ENCODE data around the gene MDGA2.

The MDGA2 gene

DNA sequence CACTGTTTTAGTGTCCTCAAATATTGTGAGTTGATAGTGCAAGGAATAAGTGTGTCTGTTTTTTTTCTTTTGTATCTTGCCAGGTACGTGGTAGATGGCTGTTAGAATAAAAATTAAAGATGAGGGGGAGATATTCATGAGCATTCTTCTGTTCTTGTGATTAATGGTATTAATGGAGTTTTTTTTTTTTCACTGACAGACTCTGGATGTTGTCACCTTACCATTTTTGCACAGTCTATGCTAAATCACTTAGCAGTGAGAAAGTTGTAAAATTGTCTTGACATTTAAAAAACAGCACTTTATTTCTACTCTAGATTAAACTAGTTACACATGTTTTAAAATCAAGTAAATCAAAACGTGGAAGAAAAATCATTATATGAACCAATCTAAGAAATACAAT is 204.3 kb downstream of the MDGA2 start:
- no peak for DNase-seq

DNA sequence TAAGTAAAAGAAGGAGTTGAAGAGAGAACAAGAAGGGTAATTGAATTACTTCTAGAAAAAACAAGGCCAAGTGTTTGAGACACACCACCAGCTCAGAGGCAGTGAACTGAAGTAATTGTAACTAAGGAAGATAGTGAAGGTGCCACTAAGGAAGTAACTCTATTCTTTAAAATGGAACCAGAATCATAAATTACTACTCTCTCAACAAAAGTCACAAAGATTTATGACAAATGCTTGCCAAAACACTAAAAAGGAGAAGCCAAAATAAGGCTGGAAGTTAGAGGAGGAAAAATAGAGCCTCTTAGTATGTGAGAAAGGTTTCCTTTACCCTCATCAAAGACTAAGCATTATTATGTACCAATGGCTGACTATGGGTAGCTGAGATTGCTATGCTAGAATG is 208.5 kb downstream of the MDGA2 start:
- no peak for DNase-seq

DNA sequence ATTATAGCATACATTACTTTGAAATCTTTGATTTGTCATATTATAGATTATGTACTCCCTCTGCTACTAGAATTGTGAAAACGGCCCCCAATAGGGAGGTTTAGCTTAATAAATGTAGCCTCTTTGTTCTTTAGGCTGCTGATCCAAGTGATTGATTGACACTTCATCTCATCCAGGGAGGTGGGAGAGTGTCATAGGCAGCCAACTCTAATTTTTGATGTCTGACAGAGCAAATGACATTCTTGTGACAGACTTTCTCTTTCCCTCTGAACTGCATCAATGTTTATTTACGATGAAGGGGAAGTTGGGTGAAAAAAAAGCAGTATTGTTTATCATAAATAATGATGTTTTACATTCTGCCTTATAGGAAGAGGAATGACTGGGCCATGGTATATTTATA is 221.4 kb downstream of the MDGA2 start:
- no peak for DNase-seq

DNA sequence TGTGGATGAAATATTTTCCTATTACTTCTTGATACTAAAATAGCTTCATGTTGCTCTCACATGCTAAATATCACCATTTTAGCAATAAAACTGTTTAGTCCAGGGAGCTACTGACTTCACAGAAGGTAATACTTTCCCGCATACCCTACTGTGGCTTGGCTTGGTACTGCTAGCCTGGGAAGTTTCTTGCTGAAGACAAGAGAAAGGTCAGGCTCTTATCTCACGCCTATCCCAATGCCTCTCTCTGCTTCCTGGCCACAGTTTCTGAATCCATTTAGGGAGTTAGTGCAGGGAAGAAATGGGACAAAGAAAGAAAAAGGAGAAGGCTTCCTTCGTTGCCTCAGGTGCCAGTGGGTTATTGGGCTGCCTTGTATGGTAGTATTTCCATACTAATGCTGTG is 228.3 kb downstream of the MDGA2 start:
- no peak for DNase-seq

DNA sequence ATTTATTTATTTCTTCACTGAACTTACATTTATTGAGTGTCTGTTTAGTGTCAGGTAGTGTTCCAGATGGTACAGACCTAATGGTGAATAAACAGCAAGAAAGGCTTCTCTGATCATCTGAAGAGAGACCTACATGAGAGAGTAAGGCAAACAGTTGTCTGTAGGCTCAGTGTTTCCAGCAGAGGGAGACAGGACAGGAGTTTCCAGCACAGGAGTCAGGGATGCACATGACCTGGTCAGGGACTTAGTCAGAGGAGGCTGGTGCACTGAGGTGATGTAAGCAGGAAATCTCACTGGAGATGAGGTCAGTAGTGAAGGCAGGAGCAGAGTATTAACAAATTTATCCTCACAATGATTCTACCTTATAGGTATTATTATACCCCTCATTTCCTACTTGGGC is 233.2 kb downstream of the MDGA2 start:
- no peak for DNase-seq

DNA sequence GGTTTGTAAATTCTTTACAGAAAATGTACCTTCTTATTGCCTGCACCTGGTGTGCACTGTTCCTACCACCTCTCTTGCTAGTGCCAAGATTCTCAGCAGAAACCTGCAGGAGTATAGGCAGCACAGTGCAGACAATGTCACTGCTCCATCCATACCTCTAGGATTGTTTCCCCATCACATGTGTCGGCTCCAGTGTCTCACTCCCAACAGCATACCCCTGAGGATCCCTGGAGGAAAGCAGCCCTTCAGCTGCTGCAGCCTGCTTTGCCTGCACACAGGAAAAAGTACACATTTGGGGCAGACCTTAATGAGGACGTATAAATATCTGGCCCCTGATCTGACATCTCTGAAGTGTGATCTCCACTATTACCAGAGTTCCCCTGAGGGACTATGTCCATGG is 235.5 kb downstream of the MDGA2 start:
- DNase-seq = no peak

DNA sequence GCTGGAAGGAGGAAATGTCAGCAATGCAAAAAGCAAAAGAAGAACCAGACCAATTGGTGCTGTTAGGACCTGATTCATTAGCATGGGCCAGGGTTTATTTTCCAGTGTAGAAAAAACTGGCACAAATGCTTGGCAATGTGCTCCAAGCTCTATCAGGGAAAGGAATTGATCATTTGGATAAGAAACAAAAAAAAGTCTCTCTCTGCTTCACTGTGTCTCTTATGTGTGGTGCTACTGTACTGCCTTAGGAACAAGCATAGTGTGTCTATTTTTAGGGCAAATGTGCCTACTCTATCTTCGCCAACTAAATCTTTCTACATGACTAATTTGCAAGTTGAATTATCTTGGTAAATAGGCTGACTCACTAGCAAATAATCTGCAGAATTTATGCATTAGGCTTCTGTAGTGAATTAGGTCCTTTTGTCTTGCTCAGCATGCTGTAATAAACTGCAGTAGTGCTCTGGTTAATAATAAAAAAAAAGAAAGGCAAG is 236.7 kb downstream of the MDGA2 start:
- DNase-seq = no peak

DNA sequence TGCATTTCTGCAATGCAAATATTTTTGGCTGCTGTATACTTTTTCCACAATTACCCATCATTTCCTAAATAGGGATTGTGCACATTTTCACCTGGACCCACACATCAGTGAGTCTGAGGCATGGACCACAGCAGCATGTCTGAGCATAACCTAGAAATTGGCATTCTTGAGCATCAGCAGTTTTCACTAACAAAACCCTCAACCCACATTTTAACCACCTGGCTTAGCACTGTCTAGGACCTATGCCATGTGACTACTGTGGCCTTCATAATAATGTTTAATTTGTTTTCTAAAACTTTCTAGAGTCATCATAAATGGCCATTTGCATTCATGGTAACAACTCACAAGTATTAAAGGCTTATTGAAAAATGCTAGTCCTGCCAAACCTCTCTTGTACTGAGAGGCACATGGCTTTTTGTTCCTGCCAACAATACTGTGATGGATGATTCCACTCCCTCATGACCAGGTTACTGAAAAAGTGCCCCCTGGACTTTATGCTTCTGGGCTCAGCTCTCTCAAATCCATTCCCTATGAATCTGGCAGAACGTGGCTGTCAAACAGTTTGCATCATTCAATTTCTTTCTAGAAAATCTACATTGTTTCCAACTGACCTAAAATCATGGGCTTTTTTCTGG is 240.0 kb downstream of the MDGA2 start:
- DNase-seq = no peak

DNA sequence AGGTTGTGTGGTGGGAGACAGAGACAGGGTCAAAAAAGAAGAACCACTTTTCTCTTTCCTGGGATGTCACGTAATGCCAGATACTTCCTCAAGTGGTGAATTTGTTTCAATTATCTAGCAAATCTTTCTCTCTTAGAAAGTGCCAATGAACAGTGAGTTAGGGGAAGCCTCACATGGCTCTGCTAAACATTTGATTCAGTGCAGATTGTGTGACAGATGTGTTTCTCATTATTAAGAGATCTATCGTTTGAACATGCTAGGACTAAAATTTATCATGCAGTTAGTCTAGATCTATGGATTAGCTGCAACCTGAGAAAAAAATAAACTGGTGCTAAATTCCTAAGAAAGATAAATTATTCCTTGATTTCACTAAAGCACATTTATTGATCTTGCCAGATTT is 247.8 kb downstream of the MDGA2 start:
- no peak for DNase-seq

DNA sequence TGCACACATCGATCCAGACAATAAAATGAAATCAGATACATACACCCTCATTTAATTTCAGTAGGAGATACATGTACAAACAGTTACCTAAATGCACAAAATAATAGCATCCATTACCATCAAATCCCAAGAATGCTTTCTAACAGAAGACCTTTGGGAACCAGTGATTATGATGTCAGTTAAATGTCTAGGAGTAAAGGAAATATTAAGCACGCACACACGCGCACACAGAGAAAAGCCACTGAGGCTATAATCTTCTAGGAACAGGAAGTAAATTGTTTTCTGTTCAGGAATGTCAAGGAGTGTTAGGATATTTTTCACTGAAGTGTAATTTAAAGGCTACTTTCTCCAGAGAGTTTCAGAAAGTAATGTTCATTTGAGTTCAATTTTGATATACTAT is 250.1 kb downstream of the MDGA2 start:
- no peak for DNase-seq

DNA sequence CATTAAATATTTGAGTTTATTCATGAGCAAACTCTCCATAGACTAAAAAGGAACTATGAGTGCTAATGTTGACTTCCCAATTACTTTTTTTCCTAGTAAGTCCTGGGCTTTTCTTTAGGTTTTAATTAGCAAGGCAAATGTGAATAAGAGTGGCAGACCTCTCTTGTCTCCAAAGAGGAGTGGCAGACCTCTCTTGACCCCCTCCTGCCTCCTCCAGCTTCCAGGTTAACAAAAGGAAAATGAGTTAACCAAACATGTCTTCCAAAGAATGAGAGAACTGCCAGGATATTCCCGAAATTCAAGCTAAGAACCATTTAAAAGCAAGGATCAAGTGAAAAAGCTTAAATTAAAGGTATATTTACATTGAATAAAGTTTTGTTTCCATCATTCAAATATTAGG is 253.2 kb downstream of the MDGA2 start:
- DNase-seq = no peak

DNA sequence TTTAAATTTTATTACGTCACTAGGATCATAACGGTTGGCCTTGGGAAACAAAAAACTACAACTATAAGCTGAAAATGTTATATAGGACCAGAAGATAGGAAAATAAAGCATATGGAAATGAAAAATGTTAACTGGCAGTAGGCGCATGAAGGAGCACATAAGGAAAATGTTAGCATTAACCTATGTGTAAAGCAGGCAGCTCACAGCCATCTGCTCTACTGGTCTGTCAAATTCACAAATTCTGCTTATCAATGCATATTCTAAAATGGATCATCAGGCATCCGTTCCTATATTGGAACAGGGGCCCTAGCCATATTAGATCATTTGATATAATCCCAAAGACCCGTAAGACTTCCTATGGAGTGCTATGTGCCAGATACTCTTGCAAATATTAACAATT is 263.9 kb downstream of the MDGA2 start:
- no peak for DNase-seq

DNA sequence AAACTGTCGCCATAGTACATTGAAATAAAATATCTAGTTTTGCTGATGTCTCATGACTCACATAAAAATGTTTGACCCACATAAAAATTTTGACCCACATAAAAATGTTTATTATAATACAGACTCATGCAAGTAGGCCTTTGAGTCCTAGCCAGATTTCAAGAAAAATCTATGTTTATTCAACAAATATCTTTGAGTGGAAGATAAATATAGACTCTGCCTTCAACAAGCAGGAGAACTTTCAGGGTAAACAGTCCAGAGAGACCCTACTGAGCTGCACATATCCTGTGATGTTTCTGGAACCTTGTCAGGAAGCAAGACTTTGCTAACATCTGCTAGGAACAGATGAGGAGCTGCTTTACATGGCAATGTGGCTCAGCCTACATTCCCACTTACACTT is 283.1 kb downstream of the MDGA2 start:
- no peak for DNase-seq

DNA sequence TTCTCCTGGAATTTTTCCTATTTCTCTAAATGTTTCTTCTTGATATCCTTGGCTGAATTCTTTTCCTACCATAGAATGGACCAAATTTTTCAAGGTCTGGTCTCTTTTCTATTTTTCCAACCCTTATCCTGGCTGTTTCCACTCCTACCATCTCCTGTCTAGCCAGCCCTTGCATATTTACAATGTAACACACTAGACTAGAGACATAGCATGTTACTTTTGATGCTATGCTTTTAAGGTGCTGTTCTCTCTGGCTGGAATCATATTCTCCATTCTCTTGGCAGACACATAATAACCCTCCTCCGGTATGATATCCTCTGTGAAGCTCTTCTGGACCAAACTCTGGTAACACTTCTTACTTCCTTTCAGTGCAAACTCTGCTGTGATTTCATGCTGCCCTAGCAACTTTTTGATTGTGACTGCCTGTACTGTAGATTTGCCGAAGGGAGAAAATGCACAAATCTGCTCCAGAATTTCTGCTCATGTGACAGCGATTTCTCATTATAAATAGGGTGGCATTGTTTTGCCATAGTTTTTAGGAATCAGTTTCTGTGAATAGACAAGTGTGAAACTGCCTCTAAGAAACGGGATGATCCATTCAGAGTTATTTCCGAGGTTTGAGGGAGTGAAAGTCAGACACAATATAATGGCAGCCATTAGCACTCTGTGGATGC is 284.4 kb downstream of the MDGA2 start:
- no peak for DNase-seq

DNA sequence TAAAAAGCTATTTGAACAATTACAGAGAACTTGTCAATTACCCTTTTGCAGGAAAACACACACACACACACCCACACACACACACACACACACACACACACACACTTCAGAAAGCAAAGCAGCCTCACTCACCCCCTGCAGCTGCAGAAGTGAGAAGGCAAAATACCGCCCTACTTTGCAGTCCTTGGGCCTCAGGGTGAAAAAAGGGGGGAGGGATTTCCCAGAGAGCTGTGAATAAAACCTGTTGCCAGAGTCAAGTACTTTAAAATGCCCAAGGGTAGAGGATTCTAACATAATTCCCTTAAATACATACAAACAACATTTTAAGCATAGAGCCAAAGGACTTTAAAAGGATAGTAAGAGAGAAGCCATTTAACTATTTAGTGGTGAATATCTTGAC is 285.9 kb downstream of the MDGA2 start:
- no peak for DNase-seq

DNA sequence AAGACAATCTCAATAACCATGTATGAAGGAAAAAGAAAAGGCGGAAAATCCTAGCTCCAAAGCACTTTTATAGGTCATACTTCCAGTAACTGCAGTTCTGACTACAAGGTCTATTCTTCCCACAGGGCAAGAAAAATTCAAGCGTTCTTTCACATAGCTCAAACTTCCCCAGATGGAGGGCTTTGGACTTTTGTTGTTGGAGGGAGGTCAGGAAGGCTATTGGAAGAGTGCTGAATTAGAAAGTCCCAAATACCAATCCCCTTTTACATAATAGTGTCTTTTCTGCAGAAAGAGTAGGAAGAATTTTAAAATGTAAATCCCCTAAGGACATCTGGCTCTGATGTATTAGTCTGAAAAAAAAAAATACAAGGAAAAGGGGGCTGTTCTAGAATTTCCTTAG is 309.4 kb downstream of the MDGA2 start:
- no peak for DNase-seq

DNA sequence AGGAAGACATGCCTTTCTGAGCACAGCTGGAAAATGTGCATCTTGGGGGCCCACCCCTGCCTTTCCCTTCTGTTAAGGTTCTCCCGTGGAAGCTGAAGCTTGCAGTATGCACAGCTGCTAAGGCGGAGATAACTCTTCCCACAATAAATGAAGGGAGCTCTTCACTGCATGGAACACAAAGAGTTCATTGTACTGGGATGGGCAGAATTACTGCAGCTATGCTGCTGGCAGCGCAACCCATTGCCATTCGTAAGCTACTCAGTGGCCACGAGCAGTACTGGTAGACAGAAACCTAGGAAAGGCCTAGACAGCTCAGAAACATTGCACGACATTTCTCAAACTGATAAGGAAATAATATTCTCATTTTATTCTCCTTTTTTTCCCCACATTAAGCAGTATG is 310.2 kb downstream of the MDGA2 start:
- DNase-seq = no peak

DNA sequence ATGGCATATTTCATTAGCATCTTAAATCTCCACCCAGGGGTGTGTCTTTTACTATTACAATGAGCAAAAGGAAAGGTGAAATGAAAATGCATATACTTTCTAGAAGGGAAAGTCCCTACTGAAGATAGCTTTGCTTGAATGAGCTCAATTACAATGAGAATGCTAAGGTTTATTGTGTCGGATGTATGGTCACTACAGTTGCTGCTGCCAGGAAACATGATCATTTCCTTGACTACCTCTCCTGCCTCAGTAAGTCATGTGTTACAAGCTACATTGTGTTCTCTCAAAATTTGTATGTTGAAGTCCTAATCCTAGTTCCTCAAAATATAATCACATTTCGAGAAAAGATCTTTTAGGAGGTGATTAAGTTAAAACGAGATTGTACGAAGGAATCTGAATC is 322.2 kb downstream of the MDGA2 start:
- DNase-seq = no peak

DNA sequence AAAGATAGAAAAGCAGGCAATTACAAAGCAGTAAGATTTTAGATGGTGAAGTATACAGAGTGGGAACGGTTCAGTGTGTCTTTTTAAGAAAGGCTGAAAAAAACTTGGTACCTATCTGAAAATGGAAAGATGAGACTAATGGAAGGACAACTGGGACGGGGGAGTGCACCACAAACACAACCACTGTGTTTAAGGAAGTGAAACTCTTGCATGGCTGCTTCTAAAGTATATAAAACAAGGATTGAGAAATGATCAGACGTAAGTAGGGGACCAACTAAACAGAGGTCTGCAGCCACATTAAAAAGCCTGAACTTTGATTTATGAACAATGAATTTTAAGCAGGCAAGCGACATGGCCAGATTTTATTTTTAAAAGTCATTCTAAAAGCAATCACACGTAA is 328.6 kb downstream of the MDGA2 start:
- no peak for DNase-seq

DNA sequence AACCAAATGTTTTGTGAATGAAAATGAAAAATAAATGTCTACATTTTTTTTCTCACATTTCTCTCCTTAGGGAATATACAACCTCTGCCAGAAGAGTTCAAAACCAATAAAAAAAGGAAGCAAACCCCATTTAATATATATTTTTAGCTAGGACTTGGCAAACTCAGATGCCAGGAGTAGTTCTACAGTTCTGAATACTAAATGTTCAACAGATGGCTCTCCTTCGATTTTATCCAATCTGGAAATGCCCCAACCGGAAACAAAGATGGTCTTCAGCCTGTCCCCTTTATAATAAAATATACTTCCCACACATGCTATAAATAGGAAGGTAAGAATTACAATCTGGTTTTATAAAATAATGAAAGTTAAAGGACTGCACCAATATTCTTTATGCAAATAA is 330.4 kb downstream of the MDGA2 start:
- DNase-seq = no peak

DNA sequence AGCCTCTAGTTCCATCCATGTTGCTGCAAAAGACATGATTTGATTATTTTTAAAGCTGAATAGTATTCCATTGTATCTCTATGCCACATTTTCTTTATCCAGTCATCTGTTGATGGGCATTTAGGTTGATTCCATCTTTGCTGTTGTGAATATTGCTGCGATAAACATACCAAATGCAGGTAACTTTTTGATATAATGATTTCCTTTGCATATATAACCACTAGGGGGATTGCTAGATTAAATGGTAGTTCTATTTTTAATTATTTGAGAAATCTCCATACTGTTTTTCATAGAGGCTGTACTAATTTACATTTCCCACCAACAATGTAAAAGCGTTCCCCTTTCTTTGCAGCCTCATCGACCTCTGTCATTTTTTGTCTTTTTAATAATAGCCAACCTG is 342.5 kb downstream of the MDGA2 start:
- DNase-seq = no peak

DNA sequence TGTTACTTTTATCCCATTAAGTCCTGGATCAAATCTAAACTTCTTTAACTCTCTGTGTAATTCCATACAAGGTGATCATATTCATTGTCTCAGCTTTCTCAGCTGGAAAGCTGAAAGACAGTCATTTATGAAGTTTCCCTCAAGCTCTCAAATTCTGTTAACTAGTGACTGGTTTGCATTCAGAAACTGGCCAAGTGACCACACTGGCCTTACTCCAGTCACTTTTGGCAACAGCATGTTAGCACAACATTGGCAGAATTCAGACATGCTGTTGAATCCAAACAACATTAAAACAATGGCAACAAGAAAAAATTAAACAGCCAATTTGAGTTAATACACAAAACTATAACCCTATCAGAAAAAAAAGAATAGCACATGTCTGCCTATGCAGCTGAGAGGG is 343.3 kb downstream of the MDGA2 start:
- no peak for DNase-seq

DNA sequence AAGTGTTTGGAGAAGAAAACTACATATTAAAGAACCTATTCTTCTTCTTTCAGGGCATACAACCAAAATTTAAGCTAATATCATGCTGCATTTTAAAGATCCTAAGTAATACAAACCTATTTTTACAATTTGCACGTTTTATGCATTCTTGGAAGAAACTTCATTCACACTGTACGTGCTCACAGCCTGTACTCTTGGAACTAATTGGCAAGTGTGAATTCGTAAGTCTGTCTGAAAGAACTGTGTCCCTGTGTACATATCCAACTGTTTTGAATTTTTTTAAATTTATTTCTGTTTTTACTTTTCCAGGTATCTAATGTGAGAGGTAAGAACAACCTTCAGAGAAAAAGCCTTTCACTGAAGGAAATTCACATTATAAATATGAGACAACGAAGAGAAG is 347.0 kb downstream of the MDGA2 start:
- DNase-seq = no peak

DNA sequence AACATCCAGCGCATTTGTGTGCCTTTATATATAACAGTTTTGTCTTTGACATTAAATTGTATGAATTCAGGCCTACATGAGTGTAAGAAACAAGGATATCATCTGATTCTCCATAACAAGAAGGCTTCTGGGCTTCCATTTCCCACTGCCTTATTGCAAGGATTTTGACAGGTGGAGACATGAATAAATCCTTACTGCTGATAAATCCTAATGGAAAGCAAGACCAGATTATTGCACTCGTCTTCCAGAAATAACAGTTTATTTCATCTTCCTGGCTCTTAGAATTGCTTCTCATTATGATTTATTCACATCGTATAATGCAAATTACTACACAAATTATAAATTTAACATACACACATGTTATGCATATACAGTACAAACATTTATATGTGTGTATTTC is 348.1 kb downstream of the MDGA2 start:
- no peak for DNase-seq

DNA sequence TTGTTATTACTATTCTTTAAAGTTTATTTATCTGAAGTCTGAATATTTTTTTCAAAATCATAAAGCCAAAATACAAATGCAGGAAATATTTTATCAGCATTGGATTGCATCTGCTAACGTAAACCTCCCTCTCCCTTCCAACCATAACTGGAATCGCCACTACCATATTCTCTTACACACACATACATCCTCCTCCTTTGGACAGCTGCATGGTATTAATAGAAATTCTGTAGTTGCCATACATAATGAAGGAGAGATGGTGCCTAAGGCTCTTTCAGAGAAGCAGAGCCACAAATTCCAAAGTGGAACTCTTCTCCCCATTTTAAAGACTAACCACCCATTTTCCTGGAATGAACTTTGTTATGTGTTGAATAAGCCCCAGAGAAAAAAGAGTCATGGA is 352.7 kb downstream of the MDGA2 start:
- no peak for DNase-seq
